Measurements from ENCODE around the gene MMEL1.
"Not testable (repeated sequence)": the region's sequence is repeated elsewhere in the genome, so short reads cannot be mapped to it uniquely, and the experiment has no call there.

Gene MMEL1

GRCh38 chr1:2590233-2591141 lies 42.3 kb downstream of the MMEL1 start:
- no peak for DNase-seq

- no peak for DNase-seq
These were observed 43.2 kb downstream of the MMEL1 start for GRCh38 chr1:2589431-2590232.

GRCh38 chr1:2588661-2589430 lies 44.0 kb downstream of the MMEL1 start:
- DNase-seq = no peak

GRCh38 chr1:2587860-2588571 lies 44.8 kb downstream of the MMEL1 start:
- DNase-seq = no peak

- no peak for DNase-seq
These were observed 45.6 kb downstream of the MMEL1 start for GRCh38 chr1:2587071-2587859.

- peak; percentile 83 for DNase-seq
These were observed 46.4 kb downstream of the MMEL1 start, which contains the start of gene PRXL2B for GRCh38 chr1:2586154-2587070. TSS of gene PRXL2B (plus strand) at chr1:2586777. CDS start at chr1:2586886, 109 bp downstream.

GRCh38 chr1:2585318-2586092 lies 47.3 kb downstream of the MMEL1 start:
- no peak for DNase-seq

- no peak for DNase-seq
These were observed 48.0 kb downstream of the MMEL1 start for GRCh38 chr1:2584686-2585317.

- DNase-seq = no peak
These were observed 48.9 kb downstream of the MMEL1 start for GRCh38 chr1:2583871-2584351.

GRCh38 chr1:2583331-2583791 lies 49.5 kb downstream of the MMEL1 start:
- no peak for DNase-seq

GRCh38 chr1:2582391-2582790 lies 50.4 kb downstream of the MMEL1 start:
- DNase-seq = no peak

- no peak for DNase-seq
These were observed 52.1 kb downstream of the MMEL1 start for GRCh38 chr1:2580691-2581090.

GRCh38 chr1:2578758-2579118 lies 54.1 kb downstream of the MMEL1 start:
- no peak for DNase-seq

GRCh38 chr1:2577565-2578075 lies 55.2 kb downstream of the MMEL1 start:
- not testable (repeated sequence) for DNase-seq

- no peak for DNase-seq
These were observed 56.8 kb downstream of the MMEL1 start for GRCh38 chr1:2575801-2576663.

- DNase-seq = no peak
These were observed 58.5 kb downstream of the MMEL1 start for GRCh38 chr1:2574350-2574749.

- DNase-seq = no peak
These were observed 59.4 kb downstream of the MMEL1 start for GRCh38 chr1:2573250-2573920.

Measured in NCI-H1092 (cell line).